IMR-90 (cell line): ENCODE measurements around the gene ZNF786. TPM values are rescaled to one million over a fixed set of nuclear protein-coding genes. Genes with fewer than 3 reads are reported as not detected.

Experiments
- ATAC-seq: fragments of 200-7000 bp; cut with Tn5 transposase; 2 replicates; pipeline ENCODE4 v1.9.1; 2020; ENCODE audit warnings: low read depth, mild to moderate bottlenecking, moderate library complexity
- BruUV-seq: library from RNA; stranded (reverse); fragments of 400-500 nt; replicated peaks from 2 replicates; lab custom pipeline; 2021; lab: Mats Ljungman, UMichigan
- CTCF ChIA-PET: fragments of 300-600 bp; formaldehyde crosslinking; extraction: SDS; loops from one replicate; lab custom pipeline; 2021; ENCODE audit warnings: antibody characterized with exemption; lab: Yijun Ruan, JAX
- POLR2A ChIA-PET: fragments of 300-600 bp; sonication (Branson Sonifier 250); formaldehyde crosslinking; loops from one replicate; lab custom pipeline; 2022; ENCODE audit warnings: antibody characterized with exemption; ENCODE audit not compliant: unreplicated experiment; lab: Charles Lee
- DNase-seq: peaks from one replicate; pipeline ENCODE4 v3.0.0; 2013
- H2AFZ ChIP-seq: replicated peaks from 2 replicates; pipeline ENCODE3; 2013; ENCODE audit warnings: low read length, mild to moderate bottlenecking; ENCODE audit not compliant: poor library complexity
- H2AK5ac ChIP-seq: 2 replicates; pipeline ENCODE4 v1.6.1; 2013; ENCODE audit warnings: low read depth, low read length, inconsistent platforms
- H2AK9ac ChIP-seq: replicated peaks from 2 replicates; pipeline ENCODE3; 2013; ENCODE audit warnings: mild to moderate bottlenecking, low read depth, low read length, moderate library complexity; ENCODE audit not compliant: poor library complexity
- H2BK120ac ChIP-seq: 2 replicates; pipeline ENCODE4 v1.6.1; 2013; ENCODE audit warnings: low read depth, low read length, inconsistent platforms
- H2BK15ac ChIP-seq: 3 replicates; pipeline ENCODE4 v1.6.1; 2013; ENCODE audit warnings: low read depth, low read length, inconsistent platforms
- H2BK20ac ChIP-seq: 2 replicates; pipeline ENCODE4 v1.6.1; 2013; ENCODE audit warnings: low read depth, mild to moderate bottlenecking, inconsistent platforms, low read length, moderate library complexity
- H2BK5ac ChIP-seq: 2 replicates; pipeline ENCODE4 v1.6.1; 2013; ENCODE audit warnings: mild to moderate bottlenecking, low read depth, low read length, inconsistent platforms; ENCODE audit not compliant: poor library complexity, severe bottlenecking
- H3K14ac ChIP-seq: replicated peaks from 2 replicates; pipeline ENCODE4 v1.6.1; 2013; ENCODE audit warnings: low read depth, low read length, inconsistent platforms
- H3K18ac ChIP-seq: 2 replicates; pipeline ENCODE4 v1.6.1; 2013; ENCODE audit warnings: low read depth, low read length, control low read depth
- H3K23ac ChIP-seq: 2 replicates; pipeline ENCODE4 v1.6.1; 2013; ENCODE audit warnings: low read depth, low read length, inconsistent platforms
- H3K27ac ChIP-seq: 2 replicates; pipeline ENCODE4 v1.5.1; 2013; ENCODE audit warnings: mild to moderate bottlenecking, control low read depth, low read length; ENCODE audit not compliant: insufficient read depth
- H3K27me3 ChIP-seq: 2 replicates; pipeline ENCODE4 v1.6.1; 2013; ENCODE audit warnings: low read length; ENCODE audit not compliant: control insufficient read depth, insufficient read depth
- H3K36me3 ChIP-seq: 2 replicates; pipeline ENCODE4 v1.6.1; 2013; ENCODE audit warnings: low read length, mixed read lengths; ENCODE audit not compliant: control insufficient read depth, insufficient read depth
- H3K4ac ChIP-seq: 2 replicates; pipeline ENCODE4 v1.6.1; 2013; ENCODE audit warnings: low read depth, low read length, inconsistent platforms
- H3K4me1 ChIP-seq: 2 replicates; pipeline ENCODE4 v1.6.1; 2013; ENCODE audit warnings: low read length, mixed read lengths; ENCODE audit not compliant: control insufficient read depth, insufficient read depth
- H3K4me2 ChIP-seq: 2 replicates; pipeline ENCODE4 v1.6.1; 2013; ENCODE audit warnings: low read depth, mild to moderate bottlenecking, control low read depth, low read length, moderate library complexity
- H3K4me3 ChIP-seq: 2 replicates; pipeline ENCODE4 v1.5.1; 2013; ENCODE audit warnings: low read depth, mild to moderate bottlenecking, control low read depth, low read length, moderate library complexity; ENCODE audit not compliant: insufficient read depth
- H3K56ac ChIP-seq: 2 replicates; pipeline ENCODE4 v1.6.1; 2013; ENCODE audit warnings: low read length, inconsistent platforms; ENCODE audit not compliant: insufficient read depth; ENCODE audit errors: extremely low read depth
- H3K79me1 ChIP-seq, 2 experiments: 2 replicates each; pipeline ENCODE4 v1.6.1; 2013; ENCODE audit warnings: low read length in 2 of 2, inconsistent platforms in 1 of 2, low read depth in 1 of 2
- H3K9ac ChIP-seq: 2 replicates; pipeline ENCODE4 v1.6.1; 2013; ENCODE audit warnings: low read depth, low read length, control low read depth
- H3K9me1 ChIP-seq: 2 replicates; pipeline ENCODE4 v1.6.1; 2013; ENCODE audit warnings: low read length, inconsistent platforms; ENCODE audit not compliant: insufficient read depth
- H3K9me3 ChIP-seq: 2 replicates; pipeline ENCODE4 v1.6.1; 2013; ENCODE audit warnings: low read length; ENCODE audit not compliant: control insufficient read depth, insufficient read depth
- H4K20me1 ChIP-seq: 2 replicates; pipeline ENCODE4 v1.6.1; 2013; ENCODE audit warnings: low read length, inconsistent platforms; ENCODE audit not compliant: insufficient read depth
- H4K5ac ChIP-seq: 2 replicates; pipeline ENCODE4 v1.6.1; 2013; ENCODE audit warnings: mild to moderate bottlenecking, low read depth, low read length, control low read depth
- H4K8ac ChIP-seq, 2 experiments: 2 replicates each; pipeline ENCODE4 v1.6.1; 2013; ENCODE audit warnings: low read depth in 2 of 2, low read length in 2 of 2, control low read depth in 1 of 2, inconsistent platforms in 1 of 2
- H4K91ac ChIP-seq: 2 replicates; pipeline ENCODE4 v1.6.1; 2013; ENCODE audit warnings: low read depth, low read length, inconsistent platforms; ENCODE audit not compliant: insufficient read depth
- ELK1 ChIP-seq: fragments of 150-350 bp; IDR thresholded peaks from 2 replicates; pipeline ENCODE4 v1.6.1; 2016; ENCODE audit warnings: low read depth, mild to moderate bottlenecking, low read length, moderate library complexity, borderline replicate concordance
- FOS ChIP-seq: fragments of 150-350 bp; IDR thresholded peaks from 2 replicates; pipeline ENCODE4 v1.6.1; 2016; ENCODE audit warnings: low read depth, low read length
- MXI1 ChIP-seq: IDR thresholded peaks from 2 replicates; pipeline ENCODE4 v1.6.1; 2012; ENCODE audit warnings: low read depth, mild to moderate bottlenecking, low read length, moderate library complexity, borderline replicate concordance
- SMC3 ChIP-seq: fragments of 150-350 bp; IDR thresholded peaks from 2 replicates; pipeline ENCODE4 v1.6.1; 2016; ENCODE audit warnings: low read depth, mild to moderate bottlenecking, antibody characterized with exemption, low read length, moderate library complexity
- WGBS, 2 experiments: methylation state at CpG; one replicate each; pipeline versions ENCODE4 v1.1.5 to v1.1.7; 2013; ENCODE audit warnings: missing lambda C conversion rate in 2 of 2; ENCODE audit not compliant: insufficient read length in 1 of 2; ENCODE audit errors: extremely low coverage in 2 of 2; 5-methylcytosine and 5-hydroxymethylcytosine counted together
- dilution Hi-C: fragments of 300-500 bp; cut with HindIII; formaldehyde crosslinking; loops from one replicate; pipeline ENCODE4 v1.14.3; 2018; ENCODE audit warnings: low sequenced_read_pairs; ENCODE audit not compliant: unreplicated experiment
- in situ Hi-C: fragments of 300-500 bp; cut with MboI; formaldehyde crosslinking; loops from 3 replicates; pipeline ENCODE4 v1.14.3; 2019; ENCODE audit warnings: low sequenced_read_pairs, inconsistent platforms, mixed read lengths
- intact Hi-C: fragments of 100-400 bp; cut with micrococcal nuclease; formaldehyde crosslinking; loops from 2 replicates; pipeline ENCODE4 v1.10.0; 2022
- polyA plus RNA-seq, 3 experiments: library from polyadenylated mRNA; depleted of rRNA; stranded (reverse); fragments of >200 nt; gene quantifications; 2 replicates each; pipeline ENCODE4 v1.2.3, GENCODE V29; 2012; ENCODE audit warnings: low replicate concordance in 1 of 3
- total RNA-seq: library from RNA; depleted of rRNA; stranded (reverse); fragments of >200 nt; gene quantifications from 2 replicates; pipeline ENCODE4 v1.2.3, GENCODE V29; 2012

ZNF786 gene
- total and polyA plus RNA-seq, 2 of the 4 experiments (the other 2 are of a cell fraction), result 2.8 to 7.3 TPM

GRCh38 chr7:149048805-149049204 lies 41.7 kb downstream of the ZNF786 start:
- TF ChIP-seq MXI1, result no peak
- no peak for TF ChIP-seq SMC3
- TF ChIP-seq FOS, result no peak
- TF ChIP-seq ELK1, result no peak
- Histone ChIP-seq H4K5ac (no peak overlapping the region), H3K4ac (no peak overlapping the region), H4K20me1 (no peaks in the 10 kb centered on the region), H3K23ac (no peak overlapping the region), H3K9me1 (no peaks in the 10 kb centered on the region), H2AK9ac (no peak overlapping the region), H2AK5ac (no peak overlapping the region), H3K4me3 (no peak overlapping the region), H3K79me1 (no peaks in the 10 kb centered on the region), H2BK15ac (no peak overlapping the region), H2BK120ac (no peak overlapping the region), H3K14ac (no peak overlapping the region), H4K8ac (no peak overlapping the region), H3K18ac (no peak overlapping the region), H2BK5ac (no peak overlapping the region), H3K4me1 (no peaks in the 10 kb centered on the region), H3K27ac (no peak overlapping the region), H2AFZ (peak overlapping the region; percentile 35), H3K36me3 (no peaks in the 10 kb centered on the region), H3K27me3 (peaks cover 3% of the 10 kb centered on the region), H4K91ac (no peak overlapping the region), H2BK20ac (no peak overlapping the region), H3K56ac (no peak overlapping the region), H3K9me3 (no peaks in the 10 kb centered on the region), H3K9ac (no peak overlapping the region), H3K4me2 (no peak overlapping the region)
- dilution Hi-C loops (no loop called here), in situ Hi-C loops (no loop called here), intact Hi-C loops (no loop called here)
- CTCF ChIA-PET, result no interaction called here
- no TSS peak for BruUV-seq
- POLR2A ChIA-PET, result no interaction called here
- no peak for ATAC-seq
- DNase-seq, result no peak
- WGBS, 2 experiments, result 40% methylated on average over 1 of the region's 3 CpGs; no CpG with 5 or more reads in 1 of the 2 experiments
